ENCODE results near the gene SPTBN2. TPM values are rescaled to one million over a fixed set of nuclear protein-coding genes. Genes with fewer than 3 reads are reported as not detected.
A peak's percentile ranks its signal among the peaks of the same experiment; 100 is the strongest.

SPTBN2 gene
- total and polyA plus RNA-seq, 2 of the 4 experiments (the other 2 are of a cell fraction): 0.18 to 0.41 TPM

DNA sequence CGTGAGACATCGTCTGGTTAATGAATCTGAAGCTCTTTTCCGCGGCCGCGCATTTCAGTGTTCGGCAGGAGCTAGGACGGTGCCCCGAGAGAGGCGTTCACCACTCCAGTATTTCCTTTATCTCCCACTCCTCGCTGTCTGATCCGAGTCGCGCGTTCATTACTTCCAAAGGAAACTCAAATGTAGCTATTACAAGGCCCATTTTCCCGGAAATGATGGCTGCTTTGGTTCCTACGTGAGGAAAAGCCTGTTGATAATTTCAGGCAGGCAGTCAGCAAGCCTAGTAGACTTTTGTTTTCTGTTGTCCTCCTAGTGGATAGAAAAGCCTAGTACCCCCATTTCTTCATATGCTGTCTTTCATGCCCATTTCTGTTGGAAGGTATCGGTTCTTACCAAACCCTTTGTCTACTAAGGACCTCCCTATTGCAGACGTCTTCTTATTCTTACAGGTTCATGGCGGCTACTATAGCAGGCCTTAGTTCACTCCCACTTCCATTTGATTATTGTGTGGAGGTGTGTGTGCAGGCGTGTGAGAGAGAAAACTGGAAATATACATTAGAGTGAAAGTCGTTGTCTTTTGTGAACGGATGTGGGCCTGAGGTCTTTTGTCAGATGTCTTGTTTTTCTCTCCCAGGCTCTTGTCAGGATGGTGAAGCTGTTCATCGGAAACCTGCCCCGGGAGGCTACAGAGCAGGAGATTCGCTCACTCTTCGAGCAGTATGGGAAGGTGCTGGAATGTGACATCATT, 89.8 kb downstream of the SPTBN2 start:
- DNase-seq: peak; percentile 42
- CTCF ChIA-PET: interaction anchor here (0.5 to 0.8 kb wide), 2 partner anchors 56 to 173 kb away, joined by 3 read pairs; no protein-coding TSS in a partner anchor
- peak overlapping the region; percentile 67 for H3K56ac ChIP-seq (ENCODE audit: extremely low read depth, insufficient read depth, low read length)
- H2BK5ac ChIP-seq (ENCODE audit: low read depth, low read length, poor library complexity, severe bottlenecking): peak overlapping the region; percentile 75
- dilution Hi-C loops (cut with HindIII; ENCODE audit: low sequenced_read_pairs, unreplicated experiment): no loop called here
- peak overlapping the region; percentile 98 for H3K14ac ChIP-seq (replicated peaks; ENCODE audit: low read depth, low read length)
- H4K5ac ChIP-seq (ENCODE audit: low read depth, low read length): peak overlapping the region; percentile 17; the same call in 1 of the 2 replicates
- POLR2A ChIA-PET (ENCODE audit: unreplicated experiment): interaction anchor here (0.7 to 2.3 kb wide), 2 partner anchors 20 to 44 kb away, joined by 11 to 17 read pairs; no protein-coding TSS in a partner anchor
- no peaks in the 10 kb centered on the region for H3K9me3 ChIP-seq (ENCODE audit: control insufficient read depth, insufficient read depth, low read length)
- intact Hi-C loops (cut with micrococcal nuclease): loop anchor here (2.0 kb wide), 2 partner anchors 22 to 92 kb away; partner anchors contain the start of genes ACTN3, RBM14 and ZDHHC24
- peak overlapping the region; percentile 87 for H3K27ac ChIP-seq (ENCODE audit: insufficient read depth, low read length)
- no peaks in the 10 kb centered on the region for H3K27me3 ChIP-seq (ENCODE audit: control insufficient read depth, insufficient read depth, low read length)
- H3K4me2 ChIP-seq (ENCODE audit: low read depth, low read length): peak overlapping the region; percentile 93
- TF ChIP-seq, protein P1, sequence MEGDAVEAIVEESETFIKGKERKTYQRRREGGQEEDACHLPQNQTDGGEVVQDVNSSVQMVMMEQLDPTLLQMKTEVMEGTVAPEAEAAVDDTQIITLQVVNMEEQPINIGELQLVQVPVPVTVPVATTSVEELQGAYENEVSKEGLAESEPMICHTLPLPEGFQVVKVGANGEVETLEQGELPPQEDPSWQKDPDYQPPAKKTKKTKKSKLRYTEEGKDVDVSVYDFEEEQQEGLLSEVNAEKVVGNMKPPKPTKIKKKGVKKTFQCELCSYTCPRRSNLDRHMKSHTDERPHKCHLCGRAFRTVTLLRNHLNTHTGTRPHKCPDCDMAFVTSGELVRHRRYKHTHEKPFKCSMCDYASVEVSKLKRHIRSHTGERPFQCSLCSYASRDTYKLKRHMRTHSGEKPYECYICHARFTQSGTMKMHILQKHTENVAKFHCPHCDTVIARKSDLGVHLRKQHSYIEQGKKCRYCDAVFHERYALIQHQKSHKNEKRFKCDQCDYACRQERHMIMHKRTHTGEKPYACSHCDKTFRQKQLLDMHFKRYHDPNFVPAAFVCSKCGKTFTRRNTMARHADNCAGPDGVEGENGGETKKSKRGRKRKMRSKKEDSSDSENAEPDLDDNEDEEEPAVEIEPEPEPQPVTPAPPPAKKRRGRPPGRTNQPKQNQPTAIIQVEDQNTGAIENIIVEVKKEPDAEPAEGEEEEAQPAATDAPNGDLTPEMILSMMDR (conservative IDR thresholded peaks at IDR 0.05; ENCODE audit: low read depth, low read length): 0 out of 2 replicates have a peak, but pooled peaks have one; percentile 21
- TF ChIP-seq, protein P2, sequence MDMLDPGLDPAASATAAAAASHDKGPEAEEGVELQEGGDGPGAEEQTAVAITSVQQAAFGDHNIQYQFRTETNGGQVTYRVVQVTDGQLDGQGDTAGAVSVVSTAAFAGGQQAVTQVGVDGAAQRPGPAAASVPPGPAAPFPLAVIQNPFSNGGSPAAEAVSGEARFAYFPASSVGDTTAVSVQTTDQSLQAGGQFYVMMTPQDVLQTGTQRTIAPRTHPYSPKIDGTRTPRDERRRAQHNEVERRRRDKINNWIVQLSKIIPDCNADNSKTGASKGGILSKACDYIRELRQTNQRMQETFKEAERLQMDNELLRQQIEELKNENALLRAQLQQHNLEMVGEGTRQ (IDR thresholded peaks at IDR 0.05; ENCODE audit: low read depth, low read length): no peak
- TF ChIP-seq, protein P3, sequence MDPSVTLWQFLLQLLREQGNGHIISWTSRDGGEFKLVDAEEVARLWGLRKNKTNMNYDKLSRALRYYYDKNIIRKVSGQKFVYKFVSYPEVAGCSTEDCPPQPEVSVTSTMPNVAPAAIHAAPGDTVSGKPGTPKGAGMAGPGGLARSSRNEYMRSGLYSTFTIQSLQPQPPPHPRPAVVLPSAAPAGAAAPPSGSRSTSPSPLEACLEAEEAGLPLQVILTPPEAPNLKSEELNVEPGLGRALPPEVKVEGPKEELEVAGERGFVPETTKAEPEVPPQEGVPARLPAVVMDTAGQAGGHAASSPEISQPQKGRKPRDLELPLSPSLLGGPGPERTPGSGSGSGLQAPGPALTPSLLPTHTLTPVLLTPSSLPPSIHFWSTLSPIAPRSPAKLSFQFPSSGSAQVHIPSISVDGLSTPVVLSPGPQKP (IDR thresholded peaks at IDR 0.05; ENCODE audit: borderline replicate concordance, low read depth, low read length): no peak
- TF ChIP-seq BHLHE40 (IDR thresholded peaks at IDR 0.05; ENCODE audit: low read depth, low read length): no peak
- H2BK20ac ChIP-seq (ENCODE audit: low read depth, low read length): no peak overlapping the region
- 0 out of 2 replicates have a peak overlapping the region, but pooled peaks have one; percentile 2 for H2BK120ac ChIP-seq (ENCODE audit: low read depth, low read length)
- peak overlapping the region; percentile 16 for H3K18ac ChIP-seq (ENCODE audit: low read depth, low read length)
- peaks cover 21% of the 10 kb centered on the region for H3K4me1 ChIP-seq (ENCODE audit: control insufficient read depth, insufficient read depth, low read length)
- peak overlapping the region; percentile 88 for H3K9ac ChIP-seq (ENCODE audit: low read depth, low read length)
- in situ Hi-C loops (cut with MboI; ENCODE audit: low sequenced_read_pairs): no loop called here
- H3K4me3 ChIP-seq (ENCODE audit: insufficient read depth, low read depth, low read length): peak overlapping the region; percentile 76
- peaks cover 25% of the 10 kb centered on the region for H3K36me3 ChIP-seq (ENCODE audit: control insufficient read depth, insufficient read depth, low read length)
- H3K9me1 ChIP-seq (ENCODE audit: insufficient read depth, low read length): peaks cover 10% of the 10 kb centered on the region; the same call in 1 of the 2 replicates
- H3K4ac ChIP-seq (ENCODE audit: low read depth, low read length): peak overlapping the region; percentile 96
- H2AK9ac ChIP-seq (replicated peaks; ENCODE audit: low read depth, low read length, poor library complexity): peak overlapping the region; percentile 98
- H2AK5ac ChIP-seq (ENCODE audit: low read depth, low read length): peak overlapping the region; percentile 91
- H2BK15ac ChIP-seq (ENCODE audit: low read depth, low read length): no peak overlapping the region
- no TSS peak for BruUV-seq (replicated peaks)
- H3K79me1 ChIP-seq (ENCODE audit: low read depth in 1 of 2, low read length in 2 of 2): peaks cover 12 to 80% of the 10 kb centered on the region in 2 experiments; a peak in 3 of 4 replicates
- H4K8ac ChIP-seq (ENCODE audit: low read depth in 2 of 2, low read length in 2 of 2): peak overlapping the region; percentile 65 to 96; a peak in 3 of 4 replicates
- peaks cover 81% of the 10 kb centered on the region for H4K20me1 ChIP-seq (ENCODE audit: insufficient read depth, low read length)
- 0% methylated on average over 8 of the region's 27 CpGs; no CpG with 5 or more reads in 1 of the 2 experiments for WGBS, 2 experiments (ENCODE audit: extremely low coverage in 2 of 2, insufficient read length in 1 of 2)
- H3K23ac ChIP-seq (ENCODE audit: low read depth, low read length): peak overlapping the region; percentile 94
- no peak for ATAC-seq (ENCODE audit: low read depth)
- peak overlapping the region; percentile 92 for H4K91ac ChIP-seq (ENCODE audit: insufficient read depth, low read depth, low read length)
- peak overlapping the region; percentile 89 for H2AFZ ChIP-seq (replicated peaks; ENCODE audit: low read length, poor library complexity)
